Stomach (tissue), 4 donors: ENCODE results near the gene LAMB4.

Source experiments
- EP300 ChIP-seq: sonication (generic); formaldehyde crosslinking; IDR thresholded peaks from one replicate; pipeline ENCODE4 v1.6.1; 2017; ENCODE audit warnings: antibody characterized with exemption
- POLR2A ChIP-seq, 4 donors: fragments of 450-650 bp; IDR thresholded peaks; one replicate each; pipeline ENCODE4 v1.6.1; 2016; ENCODE audit warnings: antibody characterized with exemption in 4 of 4, control low read depth in 2 of 4, mild to moderate bottlenecking in 1 of 4, moderate library complexity in 1 of 4
- TF ChIP-seq, protein P1 (sequence below), 7 experiments: fragments of 450-650 bp in 4 of 7; fragments of 200-600 bp in 3 of 7; sonication (generic) in 3 of 7; IDR thresholded peaks; one replicate each; pipeline ENCODE4 v1.5.1; 2016 to 2019; ENCODE audit warnings: antibody characterized with exemption in 7 of 7, control low read depth in 2 of 7, mild to moderate bottlenecking in 1 of 7

- TF ChIP-seq POLR2A (IDR thresholded peaks at IDR 0.05) (no peak), EP300 (no peak)
- TF ChIP-seq, protein P1, sequence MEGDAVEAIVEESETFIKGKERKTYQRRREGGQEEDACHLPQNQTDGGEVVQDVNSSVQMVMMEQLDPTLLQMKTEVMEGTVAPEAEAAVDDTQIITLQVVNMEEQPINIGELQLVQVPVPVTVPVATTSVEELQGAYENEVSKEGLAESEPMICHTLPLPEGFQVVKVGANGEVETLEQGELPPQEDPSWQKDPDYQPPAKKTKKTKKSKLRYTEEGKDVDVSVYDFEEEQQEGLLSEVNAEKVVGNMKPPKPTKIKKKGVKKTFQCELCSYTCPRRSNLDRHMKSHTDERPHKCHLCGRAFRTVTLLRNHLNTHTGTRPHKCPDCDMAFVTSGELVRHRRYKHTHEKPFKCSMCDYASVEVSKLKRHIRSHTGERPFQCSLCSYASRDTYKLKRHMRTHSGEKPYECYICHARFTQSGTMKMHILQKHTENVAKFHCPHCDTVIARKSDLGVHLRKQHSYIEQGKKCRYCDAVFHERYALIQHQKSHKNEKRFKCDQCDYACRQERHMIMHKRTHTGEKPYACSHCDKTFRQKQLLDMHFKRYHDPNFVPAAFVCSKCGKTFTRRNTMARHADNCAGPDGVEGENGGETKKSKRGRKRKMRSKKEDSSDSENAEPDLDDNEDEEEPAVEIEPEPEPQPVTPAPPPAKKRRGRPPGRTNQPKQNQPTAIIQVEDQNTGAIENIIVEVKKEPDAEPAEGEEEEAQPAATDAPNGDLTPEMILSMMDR (IDR thresholded peaks at IDR 0.05) = no peak
Observed at GRCh38 chr7:108037140-108037539, 93.0 kb downstream of the LAMB4 start.
